GM12872 (cell line): ENCODE data around the gene COLEC12.

Experiments used
- TF ChIP-seq, protein P1 (sequence below): IDR thresholded peaks from 3 replicates; pipeline ENCODE4 v1.5.1; 2011; ENCODE audit warnings: low read depth, mild to moderate bottlenecking, low read length, moderate library complexity; ENCODE audit not compliant: insufficient read depth

Gene COLEC12

GRCh38 chr18:459814-460593 is 40.5 kb downstream of the COLEC12 start:
- TF ChIP-seq, protein P1, sequence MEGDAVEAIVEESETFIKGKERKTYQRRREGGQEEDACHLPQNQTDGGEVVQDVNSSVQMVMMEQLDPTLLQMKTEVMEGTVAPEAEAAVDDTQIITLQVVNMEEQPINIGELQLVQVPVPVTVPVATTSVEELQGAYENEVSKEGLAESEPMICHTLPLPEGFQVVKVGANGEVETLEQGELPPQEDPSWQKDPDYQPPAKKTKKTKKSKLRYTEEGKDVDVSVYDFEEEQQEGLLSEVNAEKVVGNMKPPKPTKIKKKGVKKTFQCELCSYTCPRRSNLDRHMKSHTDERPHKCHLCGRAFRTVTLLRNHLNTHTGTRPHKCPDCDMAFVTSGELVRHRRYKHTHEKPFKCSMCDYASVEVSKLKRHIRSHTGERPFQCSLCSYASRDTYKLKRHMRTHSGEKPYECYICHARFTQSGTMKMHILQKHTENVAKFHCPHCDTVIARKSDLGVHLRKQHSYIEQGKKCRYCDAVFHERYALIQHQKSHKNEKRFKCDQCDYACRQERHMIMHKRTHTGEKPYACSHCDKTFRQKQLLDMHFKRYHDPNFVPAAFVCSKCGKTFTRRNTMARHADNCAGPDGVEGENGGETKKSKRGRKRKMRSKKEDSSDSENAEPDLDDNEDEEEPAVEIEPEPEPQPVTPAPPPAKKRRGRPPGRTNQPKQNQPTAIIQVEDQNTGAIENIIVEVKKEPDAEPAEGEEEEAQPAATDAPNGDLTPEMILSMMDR, result no peak

DNA sequence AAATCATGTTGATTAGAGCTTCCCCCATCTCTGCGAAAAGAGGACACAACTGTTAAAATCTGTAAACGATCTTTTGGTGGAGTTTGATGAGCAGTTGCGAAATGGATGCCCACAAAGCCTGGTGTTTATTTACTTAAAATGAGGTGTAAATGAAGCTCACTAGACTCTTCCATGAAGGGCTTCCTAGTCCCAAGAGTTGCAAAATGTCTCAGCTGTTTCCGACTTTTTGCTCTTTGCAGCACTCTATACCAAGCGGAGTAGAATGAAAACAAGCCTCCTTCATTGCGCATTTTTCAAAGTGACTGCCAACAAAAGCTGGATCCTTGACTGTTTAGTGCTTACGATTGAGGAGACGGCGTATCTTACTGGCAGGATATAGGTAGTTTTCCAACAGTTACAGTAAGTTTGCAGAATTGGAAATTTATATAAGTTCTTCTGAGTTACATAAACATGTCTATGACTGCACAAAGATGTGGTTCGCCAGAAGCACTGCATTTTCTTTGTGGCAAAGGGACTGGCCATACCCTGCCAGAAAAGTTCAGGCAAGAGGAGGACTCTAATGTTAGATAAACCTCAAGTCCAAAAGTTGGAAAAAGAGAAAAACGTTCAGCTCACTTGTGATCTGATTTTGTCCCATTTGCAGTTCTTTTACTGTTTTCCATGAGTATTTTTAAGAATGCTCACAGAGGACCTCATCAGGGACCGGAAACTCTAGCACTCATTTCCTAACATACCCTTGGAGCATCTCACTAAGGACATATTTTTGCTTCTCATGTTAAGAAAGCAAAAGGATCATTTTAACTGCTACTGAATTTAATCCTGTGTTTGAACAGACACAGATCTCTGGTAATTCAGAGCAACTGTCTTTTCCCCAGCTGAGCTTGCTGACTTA is 42.7 kb downstream of the COLEC12 start:
- TF ChIP-seq, protein P1, result no peak

DNA sequence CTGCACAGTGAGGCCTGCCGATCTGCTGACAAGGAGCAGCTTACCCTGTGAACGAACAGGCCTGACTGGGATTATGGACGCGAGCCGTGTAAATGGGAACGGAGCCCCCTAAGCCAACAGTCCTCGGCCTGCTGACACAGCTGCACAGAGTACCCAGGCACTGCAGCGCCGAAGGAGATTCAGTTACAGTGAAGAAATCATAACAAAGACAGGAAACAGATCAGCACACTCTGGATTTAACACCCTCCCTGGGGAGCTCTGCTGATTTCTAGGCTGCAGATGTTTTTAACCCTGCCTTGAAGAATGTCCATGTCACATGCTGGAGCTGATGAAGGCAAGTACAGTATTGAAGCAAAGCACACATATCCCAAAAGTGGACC is 43.4 kb downstream of the COLEC12 start:
- TF ChIP-seq, protein P1, result no peak

DNA sequence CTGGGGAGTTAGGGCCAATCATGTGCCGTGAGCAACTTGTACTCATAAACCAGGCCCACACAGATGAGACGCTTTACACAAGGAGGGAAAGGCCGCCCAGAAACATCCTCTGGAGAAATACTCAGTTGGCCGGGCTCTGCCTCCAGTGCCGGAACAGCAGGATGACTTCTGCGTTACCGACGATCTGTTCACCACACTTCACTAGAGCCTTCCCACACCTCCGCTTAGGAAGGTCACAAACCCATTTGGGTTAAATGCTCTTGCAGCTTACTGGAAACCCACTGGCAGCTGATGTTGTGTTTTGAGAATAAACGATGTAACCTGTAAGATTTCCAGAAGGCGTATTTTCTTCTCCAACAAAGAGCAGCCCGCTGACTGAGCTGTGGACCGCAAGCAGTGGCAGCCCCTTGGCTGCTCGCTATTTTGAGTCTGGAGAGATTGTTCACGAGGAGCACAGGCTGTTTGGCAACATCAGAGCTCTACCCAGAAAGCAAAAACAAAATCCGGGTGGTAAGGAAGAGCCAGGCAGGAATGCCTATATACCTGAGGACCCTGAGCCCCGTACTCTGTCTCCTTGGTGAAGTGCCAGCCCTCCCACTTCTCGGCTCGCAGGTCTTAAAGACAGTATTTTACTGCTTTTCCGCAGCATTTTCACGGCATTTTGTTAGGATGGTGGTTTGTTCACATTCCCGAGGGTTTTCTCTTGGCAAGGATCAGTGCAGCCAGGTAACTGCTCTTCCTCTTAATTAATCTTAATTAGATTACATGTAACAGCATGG is 44.0 kb downstream of the COLEC12 start:
- TF ChIP-seq, protein P1, result no peak

- TF ChIP-seq, protein P1, result no peak
Measured at GRCh38 chr18:453400-453799, 47.1 kb downstream of the COLEC12 start.

GRCh38 chr18:452816-453215 is 47.7 kb downstream of the COLEC12 start:
- TF ChIP-seq, protein P1, result no peak

GRCh38 chr18:449374-449773 is 51.1 kb downstream of the COLEC12 start:
- TF ChIP-seq, protein P1, result no peak
